HL-60 (cell line): ENCODE results near the gene IFT52.

ENCODE experiments used
- DNase-seq, 2 experiments: peaks; one replicate each; pipeline ENCODE4 v3.0.0-alpha.2; 2010 to 2020; ENCODE audit warnings: low read depth in 1 of 2, low spot score in 1 of 2
- H3K27ac ChIP-seq: fragments of 250-450 bp; sonication (Bioruptor Pico); replicated peaks from 2 replicates; pipeline ENCODE4 v1.5.1; 2020; ENCODE audit warnings: mild to moderate bottlenecking, moderate library complexity
- H3K27me3 ChIP-seq: fragments of 250-450 bp; sonication (Bioruptor Pico); 2 replicates; pipeline ENCODE4 v1.5.1; 2021; ENCODE audit warnings: mild to moderate bottlenecking, moderate library complexity; ENCODE audit not compliant: insufficient read depth, poor library complexity, severe bottlenecking
- H3K4me3 ChIP-seq: replicated peaks from 2 replicates; pipeline ENCODE4 v1.5.1; 2011; ENCODE audit warnings: mild to moderate bottlenecking, control low read depth, low read length; ENCODE audit not compliant: insufficient read depth
- GABPA ChIP-seq: IDR thresholded peaks from 2 replicates; pipeline ENCODE4 v1.6.1; 2012; ENCODE audit warnings: low read depth
- POLR2AphosphoS5 ChIP-seq: IDR thresholded peaks from 2 replicates; pipeline ENCODE4 v1.6.1; 2012; ENCODE audit warnings: low read depth
- SPI1 ChIP-seq: IDR thresholded peaks from 2 replicates; pipeline ENCODE4 v1.6.1; 2012; ENCODE audit warnings: low read depth, mild to moderate bottlenecking, borderline replicate concordance
- TF ChIP-seq, protein P1 (sequence below): IDR thresholded peaks from 2 replicates; pipeline ENCODE4 v1.6.1; 2012; ENCODE audit warnings: low read depth; ENCODE audit not compliant: insufficient replicate concordance
- TF ChIP-seq, protein P2 (sequence below): IDR thresholded peaks from one replicate; pipeline ENCODE4 v1.5.1; 2011; ENCODE audit warnings: low read length, control low read depth, inconsistent platforms; ENCODE audit not compliant: insufficient read depth

IFT52 gene

DNA sequence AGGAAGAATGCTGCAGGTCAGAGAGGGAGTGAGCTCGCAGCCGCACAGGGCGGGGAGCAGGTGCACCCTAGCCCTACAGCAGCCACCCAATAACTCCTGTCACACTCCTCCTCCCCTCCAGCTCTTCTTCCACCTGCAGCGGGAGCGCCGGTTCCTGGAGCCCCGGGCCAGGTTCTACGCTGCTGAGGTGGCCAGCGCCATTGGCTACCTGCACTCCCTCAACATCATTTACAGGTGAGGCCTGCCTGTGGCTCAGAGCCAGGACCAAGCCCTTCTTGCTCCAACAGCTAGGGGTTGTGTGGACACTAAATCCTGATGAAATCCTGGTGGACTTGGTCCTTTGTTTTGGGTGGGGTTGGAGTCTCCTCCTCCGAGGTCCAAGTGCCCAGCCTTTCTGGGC lies 20.2 kb upstream of the IFT52 start:
- Histone ChIP-seq H3K27ac (no peak overlapping the region), H3K27me3 (no peaks in the 10 kb centered on the region), H3K4me3 (no peak overlapping the region)
- TF ChIP-seq GABPA, result no peak
- TF ChIP-seq SPI1, result no peak
- TF ChIP-seq, protein P1, sequence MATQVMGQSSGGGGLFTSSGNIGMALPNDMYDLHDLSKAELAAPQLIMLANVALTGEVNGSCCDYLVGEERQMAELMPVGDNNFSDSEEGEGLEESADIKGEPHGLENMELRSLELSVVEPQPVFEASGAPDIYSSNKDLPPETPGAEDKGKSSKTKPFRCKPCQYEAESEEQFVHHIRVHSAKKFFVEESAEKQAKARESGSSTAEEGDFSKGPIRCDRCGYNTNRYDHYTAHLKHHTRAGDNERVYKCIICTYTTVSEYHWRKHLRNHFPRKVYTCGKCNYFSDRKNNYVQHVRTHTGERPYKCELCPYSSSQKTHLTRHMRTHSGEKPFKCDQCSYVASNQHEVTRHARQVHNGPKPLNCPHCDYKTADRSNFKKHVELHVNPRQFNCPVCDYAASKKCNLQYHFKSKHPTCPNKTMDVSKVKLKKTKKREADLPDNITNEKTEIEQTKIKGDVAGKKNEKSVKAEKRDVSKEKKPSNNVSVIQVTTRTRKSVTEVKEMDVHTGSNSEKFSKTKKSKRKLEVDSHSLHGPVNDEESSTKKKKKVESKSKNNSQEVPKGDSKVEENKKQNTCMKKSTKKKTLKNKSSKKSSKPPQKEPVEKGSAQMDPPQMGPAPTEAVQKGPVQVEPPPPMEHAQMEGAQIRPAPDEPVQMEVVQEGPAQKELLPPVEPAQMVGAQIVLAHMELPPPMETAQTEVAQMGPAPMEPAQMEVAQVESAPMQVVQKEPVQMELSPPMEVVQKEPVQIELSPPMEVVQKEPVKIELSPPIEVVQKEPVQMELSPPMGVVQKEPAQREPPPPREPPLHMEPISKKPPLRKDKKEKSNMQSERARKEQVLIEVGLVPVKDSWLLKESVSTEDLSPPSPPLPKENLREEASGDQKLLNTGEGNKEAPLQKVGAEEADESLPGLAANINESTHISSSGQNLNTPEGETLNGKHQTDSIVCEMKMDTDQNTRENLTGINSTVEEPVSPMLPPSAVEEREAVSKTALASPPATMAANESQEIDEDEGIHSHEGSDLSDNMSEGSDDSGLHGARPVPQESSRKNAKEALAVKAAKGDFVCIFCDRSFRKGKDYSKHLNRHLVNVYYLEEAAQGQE, result no peak
- TF ChIP-seq, protein P2, sequence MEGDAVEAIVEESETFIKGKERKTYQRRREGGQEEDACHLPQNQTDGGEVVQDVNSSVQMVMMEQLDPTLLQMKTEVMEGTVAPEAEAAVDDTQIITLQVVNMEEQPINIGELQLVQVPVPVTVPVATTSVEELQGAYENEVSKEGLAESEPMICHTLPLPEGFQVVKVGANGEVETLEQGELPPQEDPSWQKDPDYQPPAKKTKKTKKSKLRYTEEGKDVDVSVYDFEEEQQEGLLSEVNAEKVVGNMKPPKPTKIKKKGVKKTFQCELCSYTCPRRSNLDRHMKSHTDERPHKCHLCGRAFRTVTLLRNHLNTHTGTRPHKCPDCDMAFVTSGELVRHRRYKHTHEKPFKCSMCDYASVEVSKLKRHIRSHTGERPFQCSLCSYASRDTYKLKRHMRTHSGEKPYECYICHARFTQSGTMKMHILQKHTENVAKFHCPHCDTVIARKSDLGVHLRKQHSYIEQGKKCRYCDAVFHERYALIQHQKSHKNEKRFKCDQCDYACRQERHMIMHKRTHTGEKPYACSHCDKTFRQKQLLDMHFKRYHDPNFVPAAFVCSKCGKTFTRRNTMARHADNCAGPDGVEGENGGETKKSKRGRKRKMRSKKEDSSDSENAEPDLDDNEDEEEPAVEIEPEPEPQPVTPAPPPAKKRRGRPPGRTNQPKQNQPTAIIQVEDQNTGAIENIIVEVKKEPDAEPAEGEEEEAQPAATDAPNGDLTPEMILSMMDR, result no peak
- TF ChIP-seq POLR2AphosphoS5, result no peak
- DNase-seq, result no peak

DNA sequence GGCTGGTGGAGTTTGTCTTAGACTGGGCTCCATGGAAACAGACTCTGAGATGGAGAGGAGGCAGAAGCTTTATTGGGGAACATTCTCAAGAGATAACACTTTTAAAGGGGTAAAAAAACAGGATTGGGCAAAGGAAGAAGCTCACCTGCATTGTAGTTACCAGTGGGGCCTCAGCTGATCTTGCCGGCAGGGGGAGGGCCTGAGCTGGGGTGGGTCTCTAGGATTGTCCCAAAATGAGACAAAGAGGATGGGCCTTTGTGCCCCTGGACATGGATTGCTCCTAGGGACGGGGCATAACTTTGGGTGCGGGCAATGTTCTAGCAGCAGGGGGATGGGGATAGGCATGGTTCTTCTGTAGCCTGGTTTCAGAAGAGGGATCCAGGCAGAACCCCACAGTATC lies 19.4 kb upstream of the IFT52 start:
- TF ChIP-seq SPI1 (no peak), POLR2AphosphoS5 (no peak), GABPA (no peak)
- TF ChIP-seq, protein P1, result no peak
- TF ChIP-seq, protein P2, result no peak
- H3K27me3 ChIP-seq, result no peaks in the 10 kb centered on the region
- no peak overlapping the region for H3K4me3 ChIP-seq
- H3K27ac ChIP-seq, result no peak overlapping the region
- no peak for DNase-seq

DNA sequence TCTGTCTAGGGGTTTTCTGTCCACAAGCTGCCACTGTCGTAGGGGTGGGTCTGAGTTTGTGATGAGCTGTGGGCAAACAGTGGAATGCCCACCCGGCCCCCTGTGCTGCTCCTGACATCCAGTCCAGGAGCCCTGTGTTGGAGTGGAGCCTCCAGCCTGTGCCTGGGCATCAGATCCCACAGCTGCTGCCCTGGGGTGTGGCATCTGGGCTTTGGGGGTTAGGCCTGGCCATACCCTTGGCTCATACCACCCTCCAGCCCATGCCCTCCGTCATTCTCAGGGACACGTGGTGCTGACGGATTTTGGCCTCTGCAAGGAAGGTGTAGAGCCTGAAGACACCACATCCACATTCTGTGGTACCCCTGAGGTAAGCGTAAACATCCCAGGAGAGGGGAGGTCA lies 19.0 kb upstream of the IFT52 start:
- Histone ChIP-seq H3K4me3 (no peak overlapping the region), H3K27me3 (no peaks in the 10 kb centered on the region), H3K27ac (no peak overlapping the region)
- DNase-seq, result no peak
- TF ChIP-seq, protein P1, result no peak
- no peak for TF ChIP-seq GABPA
- no peak for TF ChIP-seq POLR2AphosphoS5
- TF ChIP-seq, protein P2, result no peak
- no peak for TF ChIP-seq SPI1
